ENCODE data around the gene CA10. TPM values are rescaled to one million over a fixed set of nuclear protein-coding genes. Genes with fewer than 3 reads are reported as not detected.

The CA10 gene
- total RNA-seq, 1 experiment from 2014 or later: not detected

DNA sequence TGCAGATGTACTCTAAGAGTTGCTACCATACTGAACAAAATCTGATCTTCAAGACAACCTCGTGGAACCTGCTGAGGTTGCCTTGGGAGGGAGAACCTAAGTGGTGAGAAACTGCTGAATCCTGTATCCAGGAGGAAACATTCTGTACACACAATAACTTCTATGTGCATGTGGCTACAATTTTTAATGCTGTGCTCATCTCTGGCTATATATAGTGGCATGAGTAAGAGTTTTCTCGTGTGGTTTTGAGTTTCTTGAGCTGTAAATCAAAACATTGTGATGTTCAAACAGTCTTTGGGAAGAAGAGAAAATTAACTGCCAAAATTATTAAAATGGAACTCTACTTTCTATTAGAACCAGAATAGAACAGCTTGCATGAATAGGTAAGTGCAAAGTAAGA, 206.8 kb downstream of the CA10 start:
- DNase-seq (ENCODE audit: low spot score): no peak

GRCh38 chr17:51948128-51948527, 210.4 kb downstream of the CA10 start:
- no peak for DNase-seq (ENCODE audit: low spot score)

GRCh38 chr17:51947160-51947735, 211.3 kb downstream of the CA10 start:
- no peak for DNase-seq (ENCODE audit: low spot score)

GRCh38 chr17:51946311-51946710, 212.2 kb downstream of the CA10 start:
- no peak for DNase-seq (ENCODE audit: low spot score)

DNA sequence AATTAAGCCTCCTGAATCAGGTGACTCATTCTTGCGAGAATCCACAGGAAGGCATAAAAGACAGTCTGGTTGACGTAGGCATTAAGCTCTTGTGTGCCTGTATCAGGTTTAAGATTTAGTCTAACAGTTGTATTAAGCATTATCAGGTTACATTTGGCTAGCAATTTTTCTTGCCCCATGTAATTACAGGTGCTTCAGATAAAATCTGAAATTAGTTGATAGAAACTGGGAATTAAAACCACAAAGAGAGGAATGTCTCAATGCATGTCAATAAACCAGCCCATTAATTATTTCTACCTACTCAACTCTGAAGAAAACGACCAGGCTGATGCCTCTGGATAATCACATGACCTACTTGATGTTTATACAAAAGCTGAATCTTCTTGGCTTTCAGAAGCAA, 217.2 kb downstream of the CA10 start:
- DNase-seq (ENCODE audit: low spot score): no peak

GRCh38 chr17:51937264-51937663, 221.2 kb downstream of the CA10 start:
- no peak for DNase-seq (ENCODE audit: low spot score)

DNA sequence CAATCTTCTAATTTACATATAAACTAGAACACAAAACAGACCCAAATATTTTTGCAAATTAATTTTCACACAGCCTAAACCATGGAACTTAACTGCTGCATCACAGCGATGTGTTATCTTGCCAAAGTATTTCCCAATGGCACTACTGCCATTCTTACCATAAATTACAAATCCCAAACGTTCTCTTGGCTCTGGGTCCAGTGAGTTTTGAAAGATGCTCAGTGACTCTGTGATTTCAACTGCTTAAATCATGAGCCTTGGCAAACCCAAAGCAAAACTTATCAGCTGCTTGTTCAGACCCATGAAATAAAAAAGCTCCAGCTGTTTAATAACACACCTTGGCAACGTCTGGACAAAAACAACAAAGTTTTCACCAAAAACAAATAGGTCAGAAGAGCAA, 223.0 kb downstream of the CA10 start:
- no peak for DNase-seq (ENCODE audit: low spot score)

DNA sequence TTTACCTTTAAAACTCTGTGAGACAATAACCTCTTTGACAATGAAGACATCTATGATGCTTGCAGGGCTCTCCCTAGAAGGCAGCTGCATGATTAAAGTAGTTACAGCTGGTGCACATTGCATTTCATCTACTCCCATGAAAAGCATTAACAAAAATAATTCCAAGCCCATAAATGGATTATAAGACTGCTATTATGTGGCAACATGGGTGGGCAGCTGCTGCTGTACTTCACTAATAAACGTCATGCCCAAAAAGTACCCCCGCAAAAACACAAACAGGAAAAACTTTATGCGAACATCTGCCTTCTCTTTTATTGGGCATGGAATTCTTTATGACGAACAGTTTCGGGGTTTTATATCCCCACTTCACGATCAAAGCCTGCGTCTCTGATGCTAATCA, 224.9 kb downstream of the CA10 start:
- no peak for DNase-seq (ENCODE audit: low spot score)

DNA sequence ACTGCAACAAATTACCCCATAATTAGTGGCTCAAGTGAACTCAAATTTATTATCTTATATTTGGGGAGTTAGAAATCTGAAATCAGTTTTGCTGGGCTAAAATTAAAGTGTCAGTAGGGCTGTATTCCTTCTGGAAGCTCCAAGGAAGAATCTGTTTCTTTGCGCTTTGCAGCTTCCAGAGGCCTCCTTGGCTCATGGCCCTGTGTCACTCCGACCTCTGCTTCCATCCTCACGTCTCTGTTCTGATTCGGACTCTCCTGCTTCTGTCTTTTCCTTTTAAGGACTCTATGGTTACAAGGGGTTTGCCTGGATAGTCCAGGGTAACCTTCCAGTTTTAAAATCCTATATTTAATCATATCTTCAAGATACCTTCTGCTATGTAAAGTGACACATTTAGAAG, 232.1 kb downstream of the CA10 start:
- DNase-seq (ENCODE audit: low spot score): no peak

- DNase-seq (ENCODE audit: low spot score): no peak
These were observed 237.0 kb downstream of the CA10 start for GRCh38 chr17:51921500-51921899.

GRCh38 chr17:51914577-51914976, 243.9 kb downstream of the CA10 start:
- DNase-seq (ENCODE audit: low spot score): no peak

DNA sequence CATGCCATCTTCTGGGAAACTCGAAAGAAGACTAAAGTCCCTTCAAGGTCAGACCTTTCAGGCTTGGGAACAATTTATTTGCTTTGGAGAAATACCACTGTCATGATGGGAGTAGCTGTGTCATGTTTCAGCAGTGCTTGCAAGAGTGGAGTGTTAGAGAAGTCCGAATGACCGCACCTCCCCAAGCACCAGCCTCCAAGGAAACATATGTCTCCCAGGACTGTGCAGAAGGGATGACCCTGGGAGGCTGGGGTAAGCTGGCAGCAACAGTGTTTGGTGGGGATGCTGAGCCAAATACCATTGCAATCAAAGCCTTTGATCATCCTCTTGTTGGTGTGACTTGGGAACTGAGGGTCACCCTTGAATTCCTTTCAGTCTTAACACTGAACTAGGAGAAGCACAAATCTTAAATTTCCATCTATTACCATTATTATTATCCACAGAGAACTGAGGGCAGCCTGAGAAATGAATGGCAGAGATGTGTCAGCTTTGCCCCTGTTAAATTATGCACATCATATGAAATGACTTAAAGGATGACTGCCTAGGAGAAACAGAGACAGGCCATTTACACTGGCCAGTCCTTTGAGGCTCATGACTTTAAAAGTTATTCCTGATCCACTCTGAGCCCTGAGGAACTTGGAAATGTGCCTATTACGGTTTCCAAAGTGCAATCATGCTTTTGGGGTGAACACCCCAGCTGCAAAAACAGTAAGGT, 244.9 kb downstream of the CA10 start:
- no peak for DNase-seq (ENCODE audit: low spot score)

- no peak for DNase-seq (ENCODE audit: low spot score)
These were observed 245.6 kb downstream of the CA10 start for GRCh38 chr17:51912939-51913338.

- DNase-seq (ENCODE audit: low spot score): no peak
These were observed 247.3 kb downstream of the CA10 start for GRCh38 chr17:51911237-51911636.

DNA sequence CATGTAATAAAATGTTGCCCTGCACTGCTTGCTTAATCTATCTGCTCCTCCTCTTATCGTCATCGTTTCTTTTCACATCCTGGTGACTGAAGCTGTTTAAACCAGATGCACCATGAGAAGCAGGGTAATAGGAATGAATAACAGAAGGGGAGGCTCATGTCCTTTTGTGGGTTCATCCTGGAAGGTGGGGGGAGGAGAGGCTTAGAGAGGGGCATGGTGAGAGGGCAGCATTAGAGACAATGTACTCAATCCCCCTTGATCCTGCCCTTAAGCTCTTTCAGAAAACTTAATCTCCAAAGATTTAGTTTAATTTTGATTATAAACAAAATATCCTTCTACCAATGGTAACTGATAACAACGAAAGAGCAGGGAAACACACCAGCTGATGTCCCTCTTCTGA, 248.5 kb downstream of the CA10 start:
- no peak for DNase-seq (ENCODE audit: low spot score)

DNA sequence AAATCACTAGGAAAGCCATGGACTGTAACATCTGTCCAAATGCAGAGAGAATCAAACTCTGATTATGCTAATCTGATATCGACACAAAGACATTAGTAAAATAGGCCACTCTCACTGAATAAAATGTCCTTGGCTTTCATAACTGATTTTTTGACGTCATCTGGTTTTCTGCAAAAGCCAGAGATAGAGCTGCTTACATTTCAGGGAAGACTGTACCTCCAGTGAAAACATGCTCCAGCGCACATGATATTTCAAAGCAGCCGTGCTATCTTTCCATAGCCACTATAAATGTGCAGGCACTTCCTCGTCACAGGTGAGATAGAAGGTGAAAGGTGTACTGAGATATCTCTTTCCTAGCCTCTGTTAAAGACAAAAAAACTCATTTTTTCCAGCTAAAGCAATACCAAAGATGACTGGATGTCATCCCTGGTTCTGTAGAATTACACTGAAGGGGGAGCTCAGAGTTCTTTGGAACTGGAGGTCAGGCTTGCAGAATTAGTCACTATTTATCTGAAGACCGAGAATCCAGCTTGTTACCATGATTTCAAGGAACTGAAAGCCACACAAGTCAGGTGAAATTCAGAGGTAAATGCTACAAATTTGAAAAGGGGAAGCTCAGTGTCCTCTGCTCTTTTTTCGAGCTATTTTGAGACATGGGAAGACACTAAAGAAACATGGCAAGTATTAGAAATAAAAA, 249.5 kb downstream of the CA10 start:
- no peak for DNase-seq (ENCODE audit: low spot score)

DNA sequence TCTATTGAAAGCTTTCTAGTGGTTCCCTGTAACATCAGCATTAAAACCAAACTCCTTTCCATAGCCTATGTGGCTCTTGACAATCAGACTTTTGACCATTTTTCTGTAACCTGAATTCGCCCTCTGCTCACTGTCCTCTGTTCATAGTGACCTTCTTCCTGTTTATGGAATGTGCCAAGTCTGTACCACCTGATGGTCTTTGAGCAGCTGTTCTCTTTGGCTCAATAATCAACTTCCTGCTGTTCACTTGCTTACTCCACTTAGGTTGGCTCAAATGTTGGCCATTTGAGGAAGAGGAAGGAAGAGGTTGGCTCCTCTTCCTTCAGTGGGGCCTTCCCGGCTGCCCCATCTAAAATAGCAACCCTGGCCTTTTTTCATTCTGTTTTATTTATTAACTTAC, 251.5 kb downstream of the CA10 start:
- no peak for DNase-seq (ENCODE audit: low spot score)

GRCh38 chr17:51904379-51904778, 254.1 kb downstream of the CA10 start:
- no peak for DNase-seq (ENCODE audit: low spot score)

DNA sequence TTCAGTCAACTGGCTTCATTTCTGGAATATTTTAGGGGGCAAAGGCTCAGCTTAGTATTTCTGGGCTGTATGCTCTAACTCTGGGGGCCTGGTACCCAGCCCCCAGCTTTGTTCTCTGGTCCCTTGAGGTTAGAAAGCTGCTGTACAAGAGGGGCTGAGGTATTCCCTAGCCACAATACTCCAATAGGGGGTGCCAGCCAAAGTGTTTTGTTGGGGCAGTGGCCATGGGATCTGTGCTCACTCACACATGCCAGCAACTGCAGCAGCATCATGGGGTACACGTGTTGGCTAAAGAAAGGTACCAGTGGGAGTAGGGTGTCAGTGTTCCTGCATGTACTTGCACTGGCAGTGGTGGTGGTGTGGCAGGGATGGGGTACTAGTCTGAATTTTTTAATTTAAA, 257.3 kb downstream of the CA10 start:
- no peak for DNase-seq (ENCODE audit: low spot score)

DNA sequence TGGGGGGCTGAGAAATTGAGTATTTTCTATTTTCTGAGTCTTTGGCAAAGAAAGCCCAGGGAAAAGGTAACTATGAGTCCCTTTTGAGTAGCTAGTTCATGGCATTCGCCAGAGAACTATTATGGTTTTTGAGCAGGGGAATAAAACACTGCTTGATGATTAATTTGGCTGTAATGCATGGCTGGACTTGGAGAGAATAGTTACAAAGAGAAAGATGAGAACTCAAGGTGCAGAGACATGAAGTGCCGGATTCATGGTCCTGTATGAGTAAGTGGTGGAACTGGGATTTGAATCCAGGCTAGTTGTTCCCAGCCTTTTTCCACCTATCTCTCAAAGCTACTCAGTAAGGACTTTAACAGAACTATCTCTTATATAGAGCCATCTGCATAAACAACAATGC, 266.6 kb downstream of the CA10 start:
- DNase-seq (ENCODE audit: low spot score): no peak

DNA sequence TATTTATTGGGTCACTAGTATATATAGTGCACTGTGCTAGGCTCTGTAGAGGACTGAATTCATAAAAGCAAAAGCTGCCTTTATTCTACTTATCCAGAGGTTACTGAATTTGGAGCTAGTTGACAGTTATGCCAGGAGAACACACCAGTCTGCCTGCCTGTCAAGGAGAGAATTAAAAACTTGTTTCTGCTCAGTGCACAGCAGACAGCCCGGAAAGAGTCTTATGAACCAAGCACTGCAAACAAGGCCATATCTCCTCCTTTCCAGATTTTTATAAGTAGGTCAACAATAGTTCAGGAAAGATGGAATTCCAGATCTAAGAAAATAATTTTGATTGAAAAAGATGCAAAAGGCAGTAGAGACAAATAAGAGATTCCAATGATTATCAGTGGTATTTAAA, 267.8 kb downstream of the CA10 start:
- no peak for DNase-seq (ENCODE audit: low spot score)

GRCh38 chr17:51888816-51889215, 269.7 kb downstream of the CA10 start:
- no peak for DNase-seq (ENCODE audit: low spot score)

- no peak for DNase-seq (ENCODE audit: low spot score)
These were observed 281.5 kb downstream of the CA10 start for GRCh38 chr17:51876986-51877385.

All from A172 (cell line).